GM19240 (cell line): ENCODE data around the gene RHCE.
"Not testable (repeated sequence)": the region's sequence is repeated elsewhere in the genome, so short reads cannot be mapped to it uniquely, and the experiment has no call there.

Source experiments
- DNase-seq: peaks from one replicate; pipeline ENCODE4 v3.0.0; 2011; ENCODE audit warnings: low spot score; ENCODE audit not compliant: insufficient read length

RHCE gene

GRCh38 chr1:25433389-25434186, 13.0 kb upstream of the RHCE start:
- no peak for DNase-seq

- DNase-seq = no peak
Observed at GRCh38 chr1:25432749-25433388, 12.2 kb upstream of the RHCE start.

- DNase-seq = no peak
Observed at GRCh38 chr1:25431955-25432719, 11.5 kb upstream of the RHCE start.

GRCh38 chr1:25430967-25431881, 10.6 kb upstream of the RHCE start:
- DNase-seq = no peak

GRCh38 chr1:25430073-25430966, 9.7 kb upstream of the RHCE start, which contains the start of gene MACO1:
TSS of gene MACO1 (plus strand) at chr1:25430897. CDS start at chr1:25431099, 202 bp downstream.
- peak; percentile 87 for DNase-seq

GRCh38 chr1:25428475-25429166, 8.0 kb upstream of the RHCE start:
- DNase-seq = no peak

- DNase-seq = no peak
Observed at GRCh38 chr1:25427696-25428095, 7.1 kb upstream of the RHCE start.

GRCh38 chr1:25425098-25426085, 4.8 kb upstream of the RHCE start:
- no peak for DNase-seq

GRCh38 chr1:25423206-25423605, 2.6 kb upstream of the RHCE start:
- not testable (repeated sequence) for DNase-seq

GRCh38 chr1:25419339-25419738, 1.3 kb downstream of the RHCE start:
- DNase-seq = not testable (repeated sequence)

GRCh38 chr1:25417280-25417679, 3.3 kb downstream of the RHCE start:
- DNase-seq = not testable (repeated sequence)

- not testable (repeated sequence) for DNase-seq
Observed at GRCh38 chr1:25414578-25414977, 6.0 kb downstream of the RHCE start.

- not testable (repeated sequence) for DNase-seq
Observed at GRCh38 chr1:25414157-25414556, 6.5 kb downstream of the RHCE start.

GRCh38 chr1:25412872-25413623, 7.6 kb downstream of the RHCE start:
- DNase-seq = not testable (repeated sequence)

GRCh38 chr1:25409641-25410427, 10.8 kb downstream of the RHCE start:
- not testable (repeated sequence) for DNase-seq

- not testable (repeated sequence) for DNase-seq
Observed at GRCh38 chr1:25405731-25406305, 14.8 kb downstream of the RHCE start.
